DMS153 treated with DMSO at 0.1 percent for 48 hours (cell line): ENCODE measurements around the gene KCNJ10.
"Not testable (repeated sequence)": the region's sequence is repeated elsewhere in the genome, so short reads cannot be mapped to it uniquely, and the experiment has no call there.

Experiments used
- DNase-seq: peaks from one replicate; lab custom pipeline; 2025; ENCODE audit not compliant: unreplicated experiment; lab: John Stamatoyannopoulos, UW

Gene KCNJ10

DNA sequence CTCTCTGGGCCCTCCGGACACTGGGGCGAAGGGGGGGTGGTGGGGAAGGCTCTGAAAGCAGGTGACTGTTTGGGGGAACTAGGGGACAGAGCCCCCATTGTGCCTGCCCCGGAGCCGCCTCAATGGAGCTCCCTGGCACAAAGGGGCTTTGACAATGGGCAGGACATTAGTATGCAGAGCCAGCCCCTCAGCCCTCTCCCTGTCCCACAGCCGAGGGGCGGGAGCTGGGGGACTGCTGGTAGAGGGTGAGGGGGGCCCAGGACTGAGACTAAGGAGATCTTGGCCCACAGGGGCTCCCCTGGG lies 7.8 kb downstream of the KCNJ10 start:
- DNase-seq, result no peak

DNA sequence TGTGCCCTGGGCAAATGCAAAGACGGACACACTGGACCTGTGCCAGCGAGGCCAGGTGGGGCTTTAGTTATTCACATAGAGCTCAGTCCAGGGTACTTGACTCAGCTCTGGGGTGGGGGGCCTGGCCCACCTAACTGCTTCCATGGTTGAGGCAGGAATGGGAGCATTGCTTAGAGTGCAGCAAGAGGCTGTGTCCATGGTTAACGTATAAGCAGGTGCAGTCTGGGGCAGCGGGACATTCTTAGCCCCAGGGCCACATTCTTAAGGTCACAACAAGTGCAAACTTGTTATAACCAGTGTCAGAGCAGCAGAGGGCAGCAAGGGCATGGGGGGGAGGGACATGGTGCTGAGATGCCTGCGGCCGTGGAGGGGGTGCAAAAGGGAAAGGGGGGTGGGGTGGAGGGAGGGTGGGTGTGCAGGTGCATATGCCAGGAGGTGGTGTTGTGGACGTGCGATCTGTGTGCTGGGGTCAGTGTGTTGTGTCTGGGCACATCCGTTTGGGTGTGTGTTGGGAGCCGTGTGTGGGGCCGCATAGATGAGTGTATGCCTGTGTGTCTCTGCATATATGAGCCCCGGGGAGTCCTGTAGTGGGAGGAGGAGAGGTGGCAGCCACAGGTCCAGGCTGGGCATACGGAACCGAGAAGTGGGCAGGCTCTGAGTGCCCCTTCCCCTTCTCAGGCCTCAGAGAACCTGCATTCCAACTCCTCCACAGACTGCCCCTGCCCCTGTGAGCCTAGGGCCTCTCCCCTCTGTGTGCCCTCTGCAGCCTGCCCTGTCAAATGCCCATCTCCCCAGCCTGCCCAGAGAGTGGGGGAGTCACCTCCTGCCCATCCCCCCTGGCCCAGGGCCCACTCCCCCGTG lies 8.4 kb downstream of the KCNJ10 start:
- no peak for DNase-seq

DNA sequence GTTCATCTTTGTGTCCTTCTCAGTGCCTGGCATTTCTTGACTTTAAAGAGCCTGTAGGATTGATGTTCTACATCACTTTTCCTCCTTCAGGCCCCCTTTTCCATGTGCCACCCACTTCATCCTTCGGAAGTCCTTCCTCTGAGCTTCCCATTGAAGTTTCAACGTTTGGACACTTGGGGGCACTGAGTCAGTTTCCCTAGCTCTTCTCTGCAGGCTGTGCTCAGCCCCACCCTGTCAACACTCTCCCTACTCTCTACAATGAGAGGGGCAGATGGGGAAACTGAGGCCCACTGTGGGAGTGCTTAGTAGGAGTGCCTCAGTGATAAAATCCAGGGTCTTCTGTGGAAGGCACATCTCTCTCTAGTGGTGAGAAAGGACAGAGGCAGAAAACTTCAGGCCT lies 11.9 kb downstream of the KCNJ10 start:
- DNase-seq, result no peak

DNA sequence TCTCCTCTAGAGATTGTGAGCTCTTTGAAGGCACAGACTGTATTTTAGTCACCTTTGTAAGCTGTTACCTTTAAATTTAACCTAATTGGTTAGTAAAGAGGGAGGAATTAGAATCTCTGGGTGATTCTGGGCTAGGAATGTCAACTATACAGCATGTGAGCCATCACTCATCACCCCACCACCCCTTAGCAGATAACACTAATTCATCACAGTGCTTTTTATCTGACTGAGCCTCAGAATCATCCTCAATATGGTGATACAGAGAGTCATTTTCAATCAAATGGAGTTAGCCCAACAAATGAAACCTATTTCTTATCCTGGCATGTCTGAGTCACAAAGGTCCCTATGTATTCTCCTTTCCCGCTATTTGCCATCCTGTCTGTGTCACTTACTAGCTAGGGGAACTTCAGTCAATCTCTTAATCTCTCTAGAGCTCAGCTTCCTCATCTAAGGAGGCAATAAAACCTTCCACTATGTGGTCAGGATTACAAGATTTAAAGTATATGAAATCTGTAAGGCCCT lies 13.3 kb downstream of the KCNJ10 start:
- DNase-seq, result no peak

DNA sequence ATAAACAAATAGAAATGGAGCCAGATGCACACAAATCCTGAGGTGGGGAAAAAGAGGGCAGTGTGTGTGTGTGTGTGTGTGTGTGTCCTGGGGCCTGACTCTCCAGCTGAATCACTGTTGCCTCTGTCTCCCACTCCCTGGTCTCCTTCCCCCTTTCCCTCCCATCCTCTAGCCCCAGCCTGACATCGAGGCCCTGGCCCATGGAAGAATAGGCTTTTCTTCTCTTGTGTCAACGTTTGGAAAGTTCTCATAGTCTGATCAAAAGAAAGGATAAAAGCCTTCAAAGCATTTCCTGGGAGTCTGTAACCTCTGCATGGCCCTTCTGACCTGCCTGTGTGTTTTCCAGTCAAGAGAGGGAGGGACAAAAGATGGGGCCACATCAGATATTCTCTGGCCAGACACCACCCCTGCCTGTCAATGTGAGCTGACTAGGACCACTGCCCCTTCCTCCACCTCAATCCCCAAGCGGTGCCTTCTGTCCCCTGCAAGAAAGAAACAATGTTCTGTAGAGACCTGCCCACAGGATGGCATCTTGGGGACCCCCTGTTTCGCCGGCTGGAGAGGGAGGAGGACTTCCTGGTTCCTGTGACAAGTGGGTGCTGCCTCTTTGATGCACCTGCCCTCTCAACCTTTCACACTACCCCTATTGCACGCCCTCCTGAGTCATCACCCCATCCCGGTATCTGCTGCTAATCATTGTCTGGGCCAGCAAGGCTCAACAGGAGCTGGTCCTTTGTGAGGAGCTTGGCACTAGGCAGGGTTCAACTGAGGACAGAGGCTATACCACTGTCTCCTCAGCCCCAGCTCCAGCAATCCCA lies 16.2 kb downstream of the KCNJ10 start:
- no peak for DNase-seq

GRCh38 chr1:160052936-160053335 lies 17.0 kb downstream of the KCNJ10 start:
- DNase-seq, result no peak

DNA sequence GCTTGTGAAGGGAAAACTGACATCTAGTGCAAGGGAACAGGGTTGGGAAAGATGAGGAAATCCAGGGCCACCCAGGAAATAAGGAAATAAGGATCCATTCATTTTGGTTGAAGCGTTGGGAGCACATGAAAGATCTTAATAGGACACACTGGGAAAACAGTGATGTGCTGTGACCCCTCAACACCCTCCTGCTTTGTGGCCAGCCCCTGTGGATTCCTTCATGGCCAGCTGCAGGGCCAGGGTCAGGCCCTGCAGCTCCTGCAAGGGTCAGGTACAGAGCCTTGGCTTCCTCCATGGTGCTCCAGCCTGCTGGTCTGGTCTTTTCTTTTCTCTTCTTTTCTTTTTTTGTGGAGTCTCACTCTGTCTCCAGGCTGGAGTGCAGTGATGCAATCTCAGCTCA lies 19.3 kb downstream of the KCNJ10 start:
- DNase-seq, result no peak

DNA sequence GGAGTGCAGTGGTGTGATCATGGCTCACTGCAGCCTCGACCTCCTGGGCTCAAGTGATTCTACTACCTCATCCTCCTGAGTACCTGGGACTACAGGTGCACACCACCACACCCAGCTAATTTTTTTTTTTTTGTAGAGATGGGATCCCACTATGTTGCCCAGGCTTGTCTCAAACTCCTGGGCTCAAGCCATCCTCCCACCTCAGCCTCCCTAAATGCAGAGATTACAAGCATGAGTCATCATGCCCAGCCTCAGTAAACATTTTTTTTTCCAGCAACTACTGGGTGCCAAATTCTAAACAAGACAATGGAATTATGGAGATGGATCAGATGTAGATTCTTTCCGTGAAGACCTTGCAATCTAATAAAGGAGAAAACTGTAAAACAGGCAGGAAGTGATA lies 19.8 kb downstream of the KCNJ10 start:
- DNase-seq, result not testable (repeated sequence)

- DNase-seq, result no peak
These were observed 20.9 kb downstream of the KCNJ10 start for GRCh38 chr1:160049101-160049500.

GRCh38 chr1:160048335-160048734 lies 21.6 kb downstream of the KCNJ10 start:
- DNase-seq, result no peak

GRCh38 chr1:160047111-160047991 lies 22.6 kb downstream of the KCNJ10 start:
- no peak for DNase-seq

DNA sequence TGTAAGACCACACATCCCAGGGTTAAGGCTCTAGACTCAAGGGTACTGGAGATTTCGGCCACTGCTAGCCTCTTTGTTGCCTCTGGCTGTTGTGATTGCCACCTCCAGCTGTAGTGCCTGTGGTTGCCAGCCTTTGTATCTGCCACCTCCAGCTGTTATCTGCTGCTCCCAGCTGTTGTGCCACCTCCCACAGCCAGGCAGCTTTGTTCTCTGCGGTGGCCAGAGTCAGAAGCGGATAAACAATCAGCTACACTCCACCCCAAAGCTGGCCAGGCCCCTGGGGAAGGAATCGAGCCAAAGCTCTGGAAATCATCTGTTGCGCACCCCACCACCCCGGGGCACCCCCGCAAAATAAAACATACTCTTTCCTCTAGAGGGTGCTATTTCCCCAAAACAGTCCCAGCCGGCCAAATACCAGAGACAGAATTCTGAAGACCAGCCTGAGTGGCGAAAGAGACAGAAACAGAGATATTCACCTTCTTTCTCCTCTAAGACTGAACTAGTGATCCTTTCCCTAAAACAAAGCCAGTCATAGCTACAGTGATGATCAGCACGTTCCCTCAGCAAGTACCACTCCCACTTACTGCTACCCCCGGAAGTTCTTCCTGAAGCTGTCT lies 23.4 kb downstream of the KCNJ10 start:
- no peak for DNase-seq

- DNase-seq, result no peak
These were observed 24.3 kb downstream of the KCNJ10 start for GRCh38 chr1:160045653-160046052.

DNA sequence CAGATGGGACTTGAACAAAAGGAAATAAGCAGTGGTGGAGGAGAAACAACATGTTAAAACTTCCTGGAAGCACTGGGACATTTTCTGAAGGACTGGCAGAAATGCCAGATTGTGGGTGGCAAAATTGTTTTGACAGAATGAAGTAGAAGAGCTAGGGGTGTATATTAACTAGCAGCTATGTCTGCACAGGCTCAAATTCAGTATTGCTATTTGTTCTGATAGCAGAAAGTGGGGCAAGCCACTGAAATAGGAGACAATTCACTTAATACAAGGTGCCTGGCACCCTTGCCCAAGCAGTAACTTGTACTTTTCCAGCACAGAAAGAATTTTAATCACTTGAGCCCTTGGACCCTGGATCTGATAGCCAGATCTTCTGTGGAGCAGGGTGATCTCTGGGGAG lies 26.4 kb downstream of the KCNJ10 start:
- DNase-seq, result no peak

GRCh38 chr1:160040476-160040875 lies 29.5 kb downstream of the KCNJ10 start:
- DNase-seq, result no peak

- DNase-seq, result no peak
These were observed 37.7 kb downstream of the KCNJ10 start for GRCh38 chr1:160032165-160032820.

- peak; percentile 99 for DNase-seq
These were observed 38.4 kb downstream of the KCNJ10 start, which contains the start of gene PIGM for GRCh38 chr1:160031365-160032164. TSS of gene PIGM (minus strand) at chr1:160031990. CDS start at chr1:160031739, 251 bp downstream.

DNA sequence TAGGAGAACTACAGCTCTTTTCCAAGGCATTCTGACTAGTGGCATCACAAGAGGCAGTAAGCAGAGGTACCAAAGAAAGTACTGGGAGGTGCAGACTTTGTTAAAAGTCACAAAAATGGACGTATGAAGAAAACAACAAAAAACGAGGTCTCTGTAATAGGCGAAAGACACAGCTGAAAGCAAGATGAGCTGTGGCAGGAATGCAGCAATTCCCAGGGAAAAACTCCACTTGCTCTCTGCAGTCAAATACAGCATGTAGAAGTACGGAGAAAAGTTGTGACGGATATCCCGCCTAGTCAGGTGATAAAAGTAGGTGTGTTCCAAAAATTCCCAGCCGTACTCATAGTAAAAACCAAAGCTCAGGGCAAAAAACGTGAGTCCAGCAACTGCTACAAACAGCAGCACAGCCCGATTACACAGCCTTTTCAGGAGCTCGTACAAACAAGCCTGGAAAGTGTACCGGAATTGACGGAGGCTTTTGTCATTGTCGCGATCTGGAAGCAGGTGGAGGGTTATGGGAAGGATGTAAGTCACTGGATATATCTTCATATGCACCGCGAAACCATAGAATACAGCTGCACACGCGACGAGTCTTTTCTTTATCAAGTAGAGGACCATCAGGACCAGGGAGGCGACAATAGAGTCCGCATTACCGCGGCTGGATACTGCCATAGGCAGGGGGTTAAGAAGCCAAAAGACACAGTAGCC lies 39.1 kb downstream of the KCNJ10 start:
- DNase-seq, result no peak

DNA sequence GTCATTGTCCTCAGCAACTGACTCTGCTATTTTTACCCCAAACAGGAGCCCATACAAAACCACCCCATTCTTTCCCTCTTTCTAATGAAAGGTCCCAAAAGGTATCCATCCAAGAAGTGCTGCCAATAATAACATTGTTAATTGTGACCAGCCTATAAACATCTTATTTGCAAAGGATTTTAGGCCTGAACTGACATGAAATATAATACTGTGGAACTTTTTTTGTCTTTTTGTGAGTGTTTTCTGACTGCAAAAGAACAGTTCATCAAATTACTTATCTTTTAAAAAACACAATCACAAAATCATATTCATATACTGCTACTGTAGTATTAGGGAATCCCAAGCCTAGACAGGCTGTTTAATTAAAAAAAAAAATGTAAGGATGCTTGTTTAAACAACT lies 41.5 kb downstream of the KCNJ10 start:
- no peak for DNase-seq
